ENCODE results near the gene SLC29A1. TPM values are rescaled to one million over a fixed set of nuclear protein-coding genes. Genes with fewer than 3 reads are reported as not detected.

Gene SLC29A1
- total RNA-seq, 1 experiment from 2014 or later, result 81.3 TPM

- intact Hi-C loops (cut with micrococcal nuclease; ENCODE audit: unreplicated experiment), result no loop called here
- Histone ChIP-seq H3K4me3 (ENCODE audit: low read depth, low read length) (no peak overlapping the region), H3K27me3 (replicated peaks; ENCODE audit: control insufficient read depth, insufficient read depth, low read length) (no peaks in the 10 kb centered on the region), H3K36me3 (ENCODE audit: control insufficient read depth, insufficient read depth, low read length) (peaks cover 1% of the 10 kb centered on the region; the same call in 1 of the 2 replicates), H3K4me1 (peaks cover 28% of the 10 kb centered on the region), H3K9me3 (no peaks in the 10 kb centered on the region)
- BruUV-seq (replicated peaks), result no TSS peak
- Mint-ChIP-seq H3K4me3 (ENCODE audit: unreplicated experiment) (no peak overlapping the region), H3K4me1 (ENCODE audit: low read depth, unreplicated experiment) (peaks cover 34% of the 10 kb centered on the region), H3K9me3 (ENCODE audit: unreplicated experiment) (no peaks in the 10 kb centered on the region), H3K27me3 (ENCODE audit: insufficient read depth, unreplicated experiment) (no peaks in the 10 kb centered on the region), H3K36me3 (ENCODE audit: insufficient read depth, unreplicated experiment) (peaks cover 41% of the 10 kb centered on the region), H3K27ac (ENCODE audit: unreplicated experiment) (no peak overlapping the region)
- CTCF ChIA-PET, result no interaction called here
- POLR2A ChIA-PET, result no interaction called here
- DNase-seq, result no peak
- TF ChIP-seq CTCF (IDR thresholded peaks at IDR 0.05; ENCODE audit: insufficient read depth in 1 of 2, low read depth in 1 of 2, low read length in 1 of 2, severe bottlenecking in 1 of 2, unreplicated experiment in 1 of 2), result no peak
These were observed 37.3 kb downstream of the SLC29A1 start for GRCh38 chr6:44260451-44261297.

- Mint-ChIP-seq H3K27ac (ENCODE audit: unreplicated experiment) (no peak overlapping the region), H3K36me3 (ENCODE audit: insufficient read depth, unreplicated experiment) (peaks cover 35% of the 10 kb centered on the region), H3K4me3 (ENCODE audit: unreplicated experiment) (no peak overlapping the region), H3K9me3 (ENCODE audit: unreplicated experiment) (no peaks in the 10 kb centered on the region), H3K4me1 (ENCODE audit: low read depth, unreplicated experiment) (peaks cover 25% of the 10 kb centered on the region), H3K27me3 (ENCODE audit: insufficient read depth, unreplicated experiment) (no peaks in the 10 kb centered on the region)
- intact Hi-C loops (cut with micrococcal nuclease; ENCODE audit: unreplicated experiment), result no loop called here
- no TSS peak for BruUV-seq (replicated peaks)
- H3K9me3 ChIP-seq, result no peaks in the 10 kb centered on the region
- ChIA-PET CTCF (no interaction called here), POLR2A (no interaction called here)
- no peaks in the 10 kb centered on the region for H3K27me3 ChIP-seq (replicated peaks; ENCODE audit: control insufficient read depth, insufficient read depth, low read length)
- TF ChIP-seq CTCF (IDR thresholded peaks at IDR 0.05; ENCODE audit: insufficient read depth in 1 of 2, low read depth in 1 of 2, low read length in 1 of 2, severe bottlenecking in 1 of 2, unreplicated experiment in 1 of 2), result no peak
- H3K4me3 ChIP-seq (ENCODE audit: low read depth, low read length), result no peak overlapping the region
- H3K36me3 ChIP-seq (ENCODE audit: control insufficient read depth, insufficient read depth, low read length), result peaks cover 1% of the 10 kb centered on the region; the same call in 1 of the 2 replicates
- H3K4me1 ChIP-seq, result peaks cover 24% of the 10 kb centered on the region
- DNase-seq, result no peak
These were observed 38.2 kb downstream of the SLC29A1 start for GRCh38 chr6:44261581-44261980.

- Mint-ChIP-seq H3K9me3 (ENCODE audit: unreplicated experiment) (no peaks in the 10 kb centered on the region), H3K4me3 (ENCODE audit: unreplicated experiment) (peak overlapping the region; percentile 93), H3K36me3 (ENCODE audit: insufficient read depth, unreplicated experiment) (peaks cover 23% of the 10 kb centered on the region), H3K4me1 (ENCODE audit: low read depth, unreplicated experiment) (peaks cover 20% of the 10 kb centered on the region), H3K27me3 (ENCODE audit: insufficient read depth, unreplicated experiment) (no peaks in the 10 kb centered on the region), H3K27ac (ENCODE audit: unreplicated experiment) (peak overlapping the region; percentile 49)
- no peak for TF ChIP-seq CTCF (IDR thresholded peaks at IDR 0.05; ENCODE audit: insufficient read depth in 1 of 2, low read depth in 1 of 2, low read length in 1 of 2, severe bottlenecking in 1 of 2, unreplicated experiment in 1 of 2)
- DNase-seq, result no peak
- no TSS peak for BruUV-seq (replicated peaks)
- CTCF ChIA-PET, result interaction anchor here (0.6 kb wide), 2 partner anchors 590 to 650 kb away, joined by 3 to 5 read pairs; no protein-coding TSS in a partner anchor
- no peaks in the 10 kb centered on the region for H3K27me3 ChIP-seq (replicated peaks; ENCODE audit: control insufficient read depth, insufficient read depth, low read length)
- H3K36me3 ChIP-seq (ENCODE audit: control insufficient read depth, insufficient read depth, low read length), result peaks cover 1% of the 10 kb centered on the region; the same call in 1 of the 2 replicates
- no peaks in the 10 kb centered on the region for H3K9me3 ChIP-seq
- intact Hi-C loops (cut with micrococcal nuclease; ENCODE audit: unreplicated experiment), result no loop called here
- H3K4me1 ChIP-seq, result peaks cover 22% of the 10 kb centered on the region
- peak overlapping the region; percentile 71; the same call in 1 of the 2 replicates for H3K4me3 ChIP-seq (ENCODE audit: low read depth, low read length)
- POLR2A ChIA-PET, result no interaction called here
These were observed 39.3 kb downstream of the SLC29A1 start for GRCh38 chr6:44262467-44263353.
